ENCODE measurements around the gene LFNG. TPM values are rescaled to one million over a fixed set of nuclear protein-coding genes. Genes with fewer than 3 reads are reported as not detected.
"Not testable (repeated sequence)": the region's sequence is repeated elsewhere in the genome, so short reads cannot be mapped to it uniquely, and the experiment has no call there.

Gene LFNG
- total RNA-seq, 1 donor from 2014 or later, result 20.1 TPM

- intact Hi-C loops (cut with DNase I), result no loop called here
- ATAC-seq (peak; percentile 97), DNase-seq (ENCODE audit: low spot score) (peak; percentile 99)
These were observed 35.8 kb downstream of the LFNG start, which contains the start of gene BRAT1 for GRCh38 chr7:2555121-2556052. Gene BRAT1 (minus strand): TSS chr7:2555524. CDS start chr7:2554431, 1,093 bp downstream.

GRCh38 chr7:2558629-2559282 is 39.2 kb downstream of the LFNG start, which contains the start of gene IQCE:
Gene IQCE (plus strand): TSS chr7:2558979. CDS start chr7:2559182, 203 bp downstream.
- intact Hi-C loops (cut with DNase I), result no loop called here
- ATAC-seq (peak; percentile 77), DNase-seq (ENCODE audit: low spot score) (peak; percentile 97)

- intact Hi-C loops (cut with DNase I), result no loop called here
- no peak for DNase-seq (ENCODE audit: low spot score)
- no peak for ATAC-seq
These were observed 39.8 kb downstream of the LFNG start for GRCh38 chr7:2559283-2559950.

- ATAC-seq; intact Hi-C loops (cut with DNase I); DNase-seq (ENCODE audit: low spot score): not testable (repeated sequence)
These were observed 44.4 kb downstream of the LFNG start for GRCh38 chr7:2563955-2564354.

GRCh38 chr7:2564970-2565540 is 45.5 kb downstream of the LFNG start:
- no peak for ATAC-seq
- no peak for DNase-seq (ENCODE audit: low spot score)
- intact Hi-C loops (cut with DNase I), result no loop called here

GRCh38 chr7:2566348-2566889 is 46.8 kb downstream of the LFNG start:
- DNase-seq (ENCODE audit: low spot score) (no peak), ATAC-seq (no peak)
- intact Hi-C loops (cut with DNase I), result no loop called here

GRCh38 chr7:2566890-2567678 is 47.5 kb downstream of the LFNG start:
- DNase-seq (ENCODE audit: low spot score) (no peak), ATAC-seq (peak; percentile 80)
- intact Hi-C loops (cut with DNase I), result no loop called here

GRCh38 chr7:2567679-2568278 is 48.2 kb downstream of the LFNG start:
- ATAC-seq (peak; percentile 83), DNase-seq (ENCODE audit: low spot score) (no peak)
- intact Hi-C loops (cut with DNase I), result no loop called here

- ATAC-seq (no peak), DNase-seq (ENCODE audit: low spot score) (no peak)
- intact Hi-C loops (cut with DNase I), result no loop called here
These were observed 49.1 kb downstream of the LFNG start for GRCh38 chr7:2568521-2569223.

GRCh38 chr7:2569421-2569820 is 49.8 kb downstream of the LFNG start:
- DNase-seq (ENCODE audit: low spot score) (no peak), ATAC-seq (no peak)
- intact Hi-C loops (cut with DNase I), result no loop called here

GRCh38 chr7:2570021-2570420 is 50.4 kb downstream of the LFNG start:
- intact Hi-C loops (cut with DNase I), result no loop called here
- ATAC-seq, result no peak
- no peak for DNase-seq (ENCODE audit: low spot score)

- ATAC-seq, result no peak
- intact Hi-C loops (cut with DNase I), result no loop called here
- no peak for DNase-seq (ENCODE audit: low spot score)
These were observed 51.8 kb downstream of the LFNG start for GRCh38 chr7:2571409-2571808.

- DNase-seq (ENCODE audit: low spot score) (no peak), ATAC-seq (no peak)
- intact Hi-C loops (cut with DNase I), result no loop called here
These were observed 52.7 kb downstream of the LFNG start for GRCh38 chr7:2572101-2572842.

- intact Hi-C loops (cut with DNase I), result no loop called here
- ATAC-seq, result no peak
These were observed 54.2 kb downstream of the LFNG start for GRCh38 chr7:2573761-2574160.

GRCh38 chr7:2575046-2575732 is 55.6 kb downstream of the LFNG start:
- no peak for ATAC-seq
- intact Hi-C loops (cut with DNase I), result no loop called here
- DNase-seq (ENCODE audit: low spot score), result no peak

More at GRCh38 chr7:2573761-2574160, 54.2 kb downstream of the LFNG start:
- DNase-seq (ENCODE audit: low spot score), result no peak

GRCh38 chr7:2575733-2576340 is 56.3 kb downstream of the LFNG start:
- no peak for DNase-seq (ENCODE audit: low spot score)
- intact Hi-C loops (cut with DNase I), result no loop called here
- no peak for ATAC-seq

All from sciatic nerve (tissue), 2 donors.